ENCODE measurements around the gene ST3GAL4. TPM values are rescaled to one million over a fixed set of nuclear protein-coding genes. Genes with fewer than 3 reads are reported as not detected.
A peak's percentile ranks its signal among the peaks of the same experiment; 100 is the strongest.

The ST3GAL4 gene
- total and polyA plus RNA-seq, 9 of the 15 experiments (the other 6 are each of a cell fraction or from before 2014, with no cell fraction given): 0.27 to 22.9 (median 10.5) TPM

- TF ChIP-seq USF2 (CRISPR knock-in tag; IDR thresholded peaks at IDR 0.05) (peak; percentile 69), U2AF2 (optimal IDR thresholded peaks at IDR 0.05; ENCODE audit: low read depth, low read length) (no peak), RREB1 (CRISPR knock-in tag; IDR thresholded peaks at IDR 0.05) (no peak), TOE1 (IDR thresholded peaks at IDR 0.05; ENCODE audit: borderline replicate concordance) (peak; percentile 59; the same call in 1 of the 2 replicates), TOE1 (CRISPR knock-in tag; IDR thresholded peaks at IDR 0.05; ENCODE audit: borderline replicate concordance, low read depth) (no peak), RCOR1 (IDR thresholded peaks at IDR 0.05; ENCODE audit: borderline replicate concordance in 1 of 2, low read depth in 2 of 2, low read length in 2 of 2) (0 out of 4 replicates have a peak, but pooled peaks of 1 of the 2 experiments have one; percentile 32), HMBOX1 (IDR thresholded peaks at IDR 0.05) (peak; percentile 29; the same call in 1 of the 2 replicates), USF1 (CRISPR knock-in tag; IDR thresholded peaks at IDR 0.05) (peak; percentile 45), DEAF1 (CRISPR knock-in tag; IDR thresholded peaks at IDR 0.05) (peak; percentile 21; the same call in 1 of the 2 replicates), RAD51 (IDR thresholded peaks at IDR 0.05; ENCODE audit: borderline replicate concordance, low read depth) (peak; percentile 68; the same call in 1 of the 2 replicates), RAD21 (CRISPR knock-in tag; conservative IDR thresholded peaks at IDR 0.05 in 1 of 2, IDR thresholded peaks at IDR 0.05 in 1 of 2) (peak; percentile 56 to 81; a peak in 3 of 4 replicates), RB1 (IDR thresholded peaks at IDR 0.05; ENCODE audit: low read depth) (0 out of 2 replicates have a peak, but pooled peaks have one; percentile 18)
Measured at GRCh38 chr11:126391970-126392632, 36.6 kb downstream of the ST3GAL4 start (continued).

Measured in K562 (cell line).